GM12875 (cell line): ENCODE results near the gene TUFT1.

ENCODE experiments used
- H3K4me3 ChIP-seq: one replicate; pipeline ENCODE4 v1.5.1; 2011; ENCODE audit warnings: low read depth, low read length, control low read depth
- TF ChIP-seq, protein P1 (sequence below): IDR thresholded peaks from 2 replicates; pipeline ENCODE4 v1.5.1; 2011; ENCODE audit warnings: low read depth, mild to moderate bottlenecking, control low read depth, inconsistent platforms, low read length, moderate library complexity, borderline replicate concordance; ENCODE audit not compliant: insufficient read depth

TUFT1 gene

DNA sequence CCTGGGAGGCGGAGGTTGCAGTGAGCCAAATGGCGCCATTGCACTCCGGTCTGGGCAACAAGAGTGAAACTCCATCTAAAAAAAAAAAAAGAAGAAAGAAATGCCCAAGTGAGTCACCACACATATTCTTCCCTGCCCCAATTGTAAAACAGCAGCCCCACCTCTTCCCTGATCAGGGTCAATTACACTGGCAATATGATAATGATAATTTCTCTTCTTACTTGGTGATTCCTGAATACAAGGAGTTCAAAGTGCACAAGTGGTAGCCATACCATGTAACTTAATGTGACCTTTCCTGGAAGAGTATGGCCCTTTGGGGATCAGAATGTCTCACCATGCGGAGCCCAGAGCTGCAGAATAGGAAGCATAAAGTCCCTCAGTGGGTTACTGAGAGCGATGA lies 40.7 kb upstream of the TUFT1 start:
- H3K4me3 ChIP-seq: no peak overlapping the region
- TF ChIP-seq, protein P1, sequence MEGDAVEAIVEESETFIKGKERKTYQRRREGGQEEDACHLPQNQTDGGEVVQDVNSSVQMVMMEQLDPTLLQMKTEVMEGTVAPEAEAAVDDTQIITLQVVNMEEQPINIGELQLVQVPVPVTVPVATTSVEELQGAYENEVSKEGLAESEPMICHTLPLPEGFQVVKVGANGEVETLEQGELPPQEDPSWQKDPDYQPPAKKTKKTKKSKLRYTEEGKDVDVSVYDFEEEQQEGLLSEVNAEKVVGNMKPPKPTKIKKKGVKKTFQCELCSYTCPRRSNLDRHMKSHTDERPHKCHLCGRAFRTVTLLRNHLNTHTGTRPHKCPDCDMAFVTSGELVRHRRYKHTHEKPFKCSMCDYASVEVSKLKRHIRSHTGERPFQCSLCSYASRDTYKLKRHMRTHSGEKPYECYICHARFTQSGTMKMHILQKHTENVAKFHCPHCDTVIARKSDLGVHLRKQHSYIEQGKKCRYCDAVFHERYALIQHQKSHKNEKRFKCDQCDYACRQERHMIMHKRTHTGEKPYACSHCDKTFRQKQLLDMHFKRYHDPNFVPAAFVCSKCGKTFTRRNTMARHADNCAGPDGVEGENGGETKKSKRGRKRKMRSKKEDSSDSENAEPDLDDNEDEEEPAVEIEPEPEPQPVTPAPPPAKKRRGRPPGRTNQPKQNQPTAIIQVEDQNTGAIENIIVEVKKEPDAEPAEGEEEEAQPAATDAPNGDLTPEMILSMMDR: no peak

DNA sequence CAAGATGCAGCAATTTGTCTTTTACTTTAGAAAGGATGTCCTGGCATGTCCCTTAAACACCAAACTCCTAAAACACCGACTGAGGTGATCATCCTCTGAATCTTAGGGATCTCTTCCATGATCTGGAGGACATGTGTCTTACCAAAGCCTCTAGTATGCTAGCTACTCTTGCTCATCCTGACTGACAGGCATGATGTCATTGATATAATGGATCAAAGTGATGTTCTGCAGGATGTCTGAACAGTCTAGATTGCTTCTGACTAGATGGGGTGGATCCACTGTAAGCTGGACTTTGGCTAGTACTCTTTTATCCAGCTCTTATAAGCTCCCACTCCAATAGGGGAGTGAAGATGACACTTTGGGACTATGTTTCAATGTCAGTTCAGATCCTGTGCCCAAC lies 40.2 kb upstream of the TUFT1 start:
- TF ChIP-seq, protein P1: no peak
- no peak overlapping the region for H3K4me3 ChIP-seq

DNA sequence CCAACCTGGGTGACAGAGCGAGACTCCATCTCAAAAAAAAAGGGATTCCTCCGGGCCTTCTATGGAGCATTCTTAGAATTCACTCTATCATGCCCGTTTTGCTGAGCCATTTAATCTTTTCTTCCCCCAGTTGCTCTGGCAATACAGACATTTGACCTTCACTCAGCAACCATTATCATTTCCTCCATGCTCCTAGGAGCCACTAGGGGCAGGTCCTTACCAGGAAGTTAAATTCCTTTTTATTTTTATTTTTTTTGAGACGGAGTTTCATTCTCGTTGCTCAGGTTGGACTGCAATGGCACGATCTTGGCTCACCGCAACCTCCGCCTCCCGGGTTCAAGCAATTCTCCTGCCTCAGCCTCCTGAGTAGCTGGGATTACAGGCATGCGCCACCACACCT lies 38.6 kb upstream of the TUFT1 start:
- TF ChIP-seq, protein P1: peak; percentile 11; the same call in 1 of the 2 replicates
- no peak overlapping the region for H3K4me3 ChIP-seq

DNA sequence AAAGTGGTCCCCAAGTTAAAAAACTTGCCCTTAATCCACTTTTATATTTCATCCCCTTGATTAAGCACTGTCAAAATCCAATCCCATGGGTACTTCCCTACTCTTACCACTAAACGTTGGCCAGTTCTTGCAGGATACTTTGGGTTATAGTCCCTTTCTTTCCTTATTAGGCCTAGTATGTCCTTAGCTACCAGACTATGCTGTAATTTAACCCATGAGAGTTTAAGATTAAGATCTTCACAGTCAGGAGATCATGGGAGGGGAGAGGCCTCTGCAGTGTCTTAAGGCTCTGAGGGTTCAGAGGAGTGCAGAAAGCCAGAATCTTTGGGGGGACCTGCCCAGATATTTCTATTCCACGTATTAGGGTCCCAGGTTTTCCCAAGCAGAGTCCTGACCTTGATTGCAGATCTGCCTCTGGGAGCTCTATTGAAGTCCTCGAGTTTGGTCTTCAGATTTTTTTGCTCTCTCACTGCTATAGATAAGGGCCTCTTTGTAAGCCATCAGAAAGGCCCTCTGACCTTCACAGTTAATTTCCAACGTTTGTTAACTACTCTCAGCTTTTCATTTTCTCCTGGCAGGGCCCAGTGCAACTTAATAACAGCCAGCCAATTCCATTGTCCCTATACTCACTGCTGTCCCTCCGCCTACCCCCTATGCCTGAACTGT lies 37.9 kb upstream of the TUFT1 start:
- no peak overlapping the region for H3K4me3 ChIP-seq
- TF ChIP-seq, protein P1: no peak

DNA sequence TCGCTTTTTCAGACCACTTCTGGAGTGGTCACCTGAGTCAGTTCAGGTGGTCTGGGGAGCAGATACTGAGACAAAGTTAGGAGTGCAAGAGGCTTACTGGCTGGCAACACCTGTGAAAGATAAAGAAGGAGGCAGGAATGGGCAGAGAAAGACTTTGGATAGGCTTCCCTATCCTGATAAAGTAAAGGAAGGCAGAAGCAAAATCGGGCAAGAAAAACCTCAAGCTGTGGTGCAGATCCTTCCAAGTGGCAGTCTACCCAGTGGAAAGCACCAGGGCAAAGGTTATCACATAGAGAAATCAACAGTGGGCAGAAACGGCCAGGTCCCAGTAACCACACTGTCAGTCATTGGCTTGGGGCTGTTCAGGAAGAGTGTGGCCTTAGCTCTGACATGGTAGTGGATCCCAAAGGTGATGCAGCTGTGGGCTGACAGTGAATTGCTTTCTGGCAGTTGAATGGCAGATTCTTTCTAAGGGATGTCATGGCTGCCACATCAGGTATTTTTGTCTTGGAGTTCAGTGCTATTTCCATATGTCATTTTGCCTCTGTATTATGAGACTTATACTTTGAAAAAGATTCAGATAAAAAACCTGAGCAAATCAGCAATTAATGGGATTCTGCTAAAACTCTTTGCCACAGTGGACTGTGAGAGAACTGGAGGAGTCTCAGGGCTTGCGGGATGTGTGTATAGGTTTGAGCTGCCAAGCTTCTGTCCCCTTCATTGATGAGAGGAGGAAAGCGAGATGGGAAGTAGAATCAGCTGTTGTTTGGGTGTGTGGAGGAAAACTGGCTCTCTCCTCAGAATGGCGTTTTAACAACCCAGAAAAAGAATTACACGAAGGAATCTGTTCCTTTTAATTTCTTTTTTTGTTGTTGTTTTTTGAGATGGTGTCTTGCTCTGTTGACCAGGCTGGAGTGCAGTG lies 37.0 kb upstream of the TUFT1 start:
- no peak overlapping the region for H3K4me3 ChIP-seq
- TF ChIP-seq, protein P1: no peak

DNA sequence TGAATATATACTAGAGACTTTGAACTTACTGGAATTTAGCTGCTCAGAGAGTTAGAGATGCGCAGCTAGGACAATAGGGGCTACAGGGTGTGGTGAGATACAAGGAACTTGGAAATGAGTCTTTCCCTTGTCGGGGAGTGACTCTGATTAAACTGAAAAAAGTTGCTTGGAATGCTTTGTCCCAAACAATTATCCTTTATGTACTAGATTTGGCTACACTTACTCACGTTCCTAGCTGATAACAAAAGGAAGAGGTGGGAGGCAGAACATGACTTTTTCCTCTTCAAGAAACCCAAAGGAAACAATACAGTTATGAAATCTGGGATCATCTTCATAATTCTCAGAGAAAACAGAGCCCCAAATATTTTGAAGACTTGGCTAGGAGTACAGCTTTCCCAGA lies 35.9 kb upstream of the TUFT1 start:
- H3K4me3 ChIP-seq: no peak overlapping the region
- TF ChIP-seq, protein P1: no peak
